Rectal smooth muscle tissue (tissue), 1 donor: ENCODE results near the gene MYLK.
A peak's percentile ranks its signal among the peaks of the same experiment; 100 is the strongest.

Experiments used
- H3K27ac ChIP-seq: one replicate; pipeline ENCODE4 v1.7.0; 2013; ENCODE audit warnings: low read depth, low read length, inconsistent platforms
- H3K27me3 ChIP-seq: one replicate; pipeline ENCODE4 v1.7.0; 2013; ENCODE audit warnings: low read length; ENCODE audit not compliant: control insufficient read depth, insufficient read depth
- H3K36me3 ChIP-seq: one replicate; pipeline ENCODE4 v1.7.0; 2013; ENCODE audit warnings: low read length; ENCODE audit not compliant: control insufficient read depth, insufficient read depth
- H3K4me1 ChIP-seq: one replicate; pipeline ENCODE4 v1.7.0; 2013; ENCODE audit warnings: low read length; ENCODE audit not compliant: control insufficient read depth, insufficient read depth
- H3K4me3 ChIP-seq: one replicate; pipeline ENCODE4 v1.7.0; 2013; ENCODE audit warnings: low read length
- H3K9ac ChIP-seq: one replicate; pipeline ENCODE4 v1.7.0; 2013; ENCODE audit warnings: low read length

MYLK gene

DNA sequence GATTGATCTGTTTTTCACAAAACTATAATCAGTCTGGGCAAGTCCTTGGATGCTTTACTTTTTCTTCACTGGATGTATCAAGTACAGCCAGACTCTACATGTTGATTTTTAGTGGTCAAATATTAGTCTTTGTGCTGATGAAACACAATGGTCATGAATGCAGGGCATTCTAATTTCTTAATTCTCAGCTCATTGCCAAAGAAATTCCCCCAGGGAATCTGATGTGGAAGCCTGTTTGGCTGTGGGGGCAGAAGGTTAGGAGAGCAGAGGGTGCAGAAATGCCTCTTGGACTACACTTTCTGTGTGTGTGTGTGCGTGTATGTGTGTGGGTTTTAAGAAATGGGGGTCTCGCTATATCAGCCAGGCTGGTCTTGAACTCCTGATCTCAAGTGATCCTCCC, 250.6 kb downstream of the MYLK start:
- H3K27ac ChIP-seq: peak overlapping the region; percentile 87
- H3K27me3 ChIP-seq: no peaks in the 10 kb centered on the region
- H3K4me1 ChIP-seq: peaks cover 59% of the 10 kb centered on the region
- peaks cover 11% of the 10 kb centered on the region for H3K36me3 ChIP-seq
- H3K4me3 ChIP-seq: no peak overlapping the region
- H3K9ac ChIP-seq: no peak overlapping the region

DNA sequence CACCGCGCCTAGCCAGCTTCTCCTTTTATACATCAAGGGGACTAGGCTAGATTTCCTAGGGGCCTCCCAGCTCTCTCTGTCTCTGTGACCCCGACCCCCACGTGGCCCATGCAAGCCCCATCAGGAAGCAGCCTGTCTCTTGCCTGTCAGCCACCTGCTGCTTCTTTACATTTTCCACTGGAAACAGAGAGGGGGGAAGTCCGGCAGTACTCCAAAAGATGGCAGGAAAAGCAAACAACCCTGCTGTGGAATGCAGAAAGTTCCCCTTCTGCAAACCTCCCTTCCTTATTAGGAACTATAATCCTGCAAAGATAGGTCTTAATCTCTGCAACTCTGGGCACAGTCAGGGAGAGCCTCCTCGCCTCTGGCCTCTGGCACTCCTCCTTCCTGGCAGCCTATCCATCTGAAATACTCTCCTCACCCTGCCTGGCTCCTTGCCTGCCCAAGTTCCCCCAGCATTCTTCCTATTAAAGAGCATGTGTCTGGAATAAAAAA, 251.9 kb downstream of the MYLK start:
- Histone ChIP-seq H3K27ac (peak overlapping the region; percentile 73), H3K9ac (no peak overlapping the region)

DNA sequence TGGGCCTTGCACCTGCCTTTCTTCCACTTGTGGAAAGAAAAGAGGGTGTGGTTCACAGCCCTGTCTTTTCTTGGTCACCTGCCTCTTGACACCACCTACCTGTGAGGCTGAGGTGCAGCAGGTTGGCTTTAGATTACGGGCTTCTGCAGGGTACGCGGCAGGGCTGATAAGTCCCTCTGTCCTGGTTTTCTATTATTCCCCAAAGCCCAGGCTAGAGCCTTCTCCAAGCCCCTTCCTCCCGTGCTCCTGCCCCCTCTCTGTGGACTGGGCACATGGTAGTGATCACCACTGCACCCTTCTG, 254.4 kb downstream of the MYLK start:
- Histone ChIP-seq H3K4me3 (no peak overlapping the region), H3K27ac (peak overlapping the region; percentile 80), H3K9ac (no peak overlapping the region), H3K4me1 (peaks cover 31% of the 10 kb centered on the region), H3K27me3 (no peaks in the 10 kb centered on the region), H3K36me3 (peaks cover 9% of the 10 kb centered on the region)

More for the DNA sequence above, 251.9 kb downstream of the MYLK start:
- Histone ChIP-seq H3K4me3 (no peak overlapping the region), H3K4me1 (peaks cover 52% of the 10 kb centered on the region), H3K36me3 (peaks cover 11% of the 10 kb centered on the region), H3K27me3 (no peaks in the 10 kb centered on the region)

DNA sequence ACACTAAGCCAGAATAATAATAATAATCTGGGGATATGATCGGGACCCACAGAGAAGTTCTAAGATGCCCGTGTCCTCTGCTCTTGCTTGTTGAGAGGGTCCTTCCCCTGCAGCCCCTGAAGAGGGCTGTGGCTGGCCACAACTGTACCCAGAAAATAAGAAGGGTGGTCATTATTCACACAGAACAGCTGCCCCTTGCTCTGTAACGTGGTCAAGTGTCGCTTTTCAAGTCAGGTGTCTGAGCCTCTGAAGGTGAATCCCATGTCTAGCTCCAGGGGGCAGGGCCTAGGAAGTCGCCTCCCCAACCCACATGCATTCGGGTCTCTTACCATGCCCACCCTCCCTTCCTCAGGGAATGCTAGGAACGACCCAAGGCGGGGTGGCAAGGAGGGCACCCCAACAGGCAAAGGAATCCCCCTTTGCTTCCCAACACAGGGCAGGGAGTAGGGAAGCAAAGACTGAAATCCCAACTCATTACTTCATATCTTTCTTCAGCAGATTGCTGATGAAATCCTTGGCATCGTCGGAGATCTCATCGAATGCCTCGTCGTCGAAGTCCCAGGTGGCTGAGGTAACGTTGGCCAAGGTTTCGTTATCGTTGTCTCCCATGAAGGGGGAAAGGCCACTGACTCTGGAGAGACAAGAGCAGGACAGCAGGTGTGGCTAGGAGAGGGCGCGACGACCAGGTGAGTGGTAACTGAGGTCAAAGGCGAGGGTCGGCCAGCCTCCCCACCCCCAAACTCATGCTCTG, 255.0 kb downstream of the MYLK start:
- Histone ChIP-seq H3K27me3 (no peaks in the 10 kb centered on the region), H3K4me3 (no peak overlapping the region), H3K4me1 (peaks cover 26% of the 10 kb centered on the region), H3K9ac (peak overlapping the region; percentile 25), H3K27ac (peak overlapping the region; percentile 80), H3K36me3 (peaks cover 5% of the 10 kb centered on the region)

DNA sequence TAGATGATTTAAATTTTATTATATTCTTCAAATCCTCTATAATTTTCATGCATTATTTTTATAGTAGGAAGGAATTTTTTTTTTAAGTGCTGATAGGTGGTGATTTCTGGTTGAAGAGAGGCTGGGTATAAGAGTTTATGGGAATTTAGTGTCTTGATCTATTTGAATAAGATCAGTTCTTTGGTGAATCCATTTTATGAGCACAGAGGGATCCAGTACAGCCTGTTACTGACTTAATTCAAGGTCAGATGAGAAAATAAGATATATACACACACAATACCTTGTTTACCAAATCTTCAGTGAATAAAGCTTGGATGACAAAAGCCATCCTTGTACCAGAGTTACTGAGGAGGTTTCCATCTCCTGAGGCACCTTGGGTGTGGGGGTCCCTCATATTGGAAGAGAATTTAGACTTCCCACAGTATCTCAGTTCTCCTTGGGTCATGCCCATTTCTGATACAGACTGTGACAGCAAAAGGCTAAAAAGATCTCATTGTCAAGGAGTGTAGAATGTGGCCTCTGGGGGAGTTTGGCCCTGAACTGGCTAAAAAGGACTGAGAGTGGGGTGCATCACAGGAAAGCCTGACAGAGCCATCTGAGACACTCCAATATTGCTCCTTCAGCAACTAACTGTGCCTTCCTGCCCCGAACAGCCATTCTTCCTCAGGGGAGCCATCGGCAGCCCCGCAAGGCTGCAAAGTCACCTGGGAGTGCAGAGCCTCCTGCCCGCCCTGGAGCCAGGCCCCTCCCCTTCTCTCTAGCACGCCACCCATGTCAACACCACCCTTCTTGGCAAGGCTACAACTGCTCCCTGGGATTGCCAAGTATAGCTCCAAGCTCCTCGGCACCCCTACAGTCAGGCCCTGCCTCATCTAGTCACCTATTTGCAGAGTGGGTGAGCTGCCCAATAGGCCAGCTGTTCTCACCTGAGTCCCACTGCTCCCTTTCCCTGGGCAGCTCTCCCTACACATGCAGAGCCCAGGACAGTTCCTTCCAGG, 256.2 kb downstream of the MYLK start:
- H3K9ac ChIP-seq: no peak overlapping the region
- H3K4me1 ChIP-seq: peaks cover 16% of the 10 kb centered on the region
- no peak overlapping the region for H3K4me3 ChIP-seq
- H3K27ac ChIP-seq: peak overlapping the region; percentile 80
- H3K27me3 ChIP-seq: no peaks in the 10 kb centered on the region
- peaks cover 5% of the 10 kb centered on the region for H3K36me3 ChIP-seq

DNA sequence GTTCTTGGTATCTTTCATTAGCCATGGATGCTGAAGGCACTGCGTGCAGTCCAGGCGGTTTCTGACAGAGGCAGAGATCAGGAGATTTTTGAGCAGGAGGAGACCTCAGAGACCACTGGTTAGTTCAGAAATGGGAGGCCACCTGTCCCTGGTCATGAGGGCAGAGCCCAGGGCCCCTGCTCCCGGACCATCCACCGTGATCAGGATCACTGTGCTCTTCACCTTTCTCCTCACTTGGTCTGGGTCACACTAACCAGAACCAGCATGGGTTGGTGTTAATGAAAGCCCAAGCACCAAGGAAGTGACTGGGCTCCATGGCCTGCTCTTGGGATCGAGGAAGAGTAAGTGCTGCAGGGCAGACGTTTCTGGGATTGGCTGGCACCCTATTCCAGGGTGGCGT, 257.3 kb downstream of the MYLK start:
- Histone ChIP-seq H3K27ac (peak overlapping the region; percentile 55), H3K9ac (no peak overlapping the region), H3K4me3 (no peak overlapping the region), H3K27me3 (no peaks in the 10 kb centered on the region), H3K4me1 (peaks cover 16% of the 10 kb centered on the region), H3K36me3 (peaks cover 6% of the 10 kb centered on the region)

DNA sequence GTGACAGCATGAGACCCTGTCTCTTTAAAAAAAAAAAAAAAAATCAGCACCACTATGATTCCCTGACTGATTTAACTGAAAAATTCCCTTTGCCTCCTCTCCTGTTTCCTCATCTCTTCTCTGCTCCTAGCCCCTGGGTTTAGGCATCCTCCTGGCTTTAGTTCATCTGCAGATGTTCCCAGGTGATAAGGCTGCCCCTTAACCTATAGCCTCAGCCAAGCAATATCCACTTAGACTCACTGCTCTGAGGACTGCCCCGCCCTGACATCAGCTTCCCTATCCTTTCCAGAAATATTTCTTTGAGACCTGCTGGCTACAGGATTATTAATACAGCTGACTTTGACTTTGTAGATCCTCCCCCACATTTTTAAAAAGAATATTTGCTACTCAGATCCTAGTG, 259.8 kb downstream of the MYLK start:
- H3K9ac ChIP-seq: no peak overlapping the region
- peaks cover 6% of the 10 kb centered on the region for H3K36me3 ChIP-seq
- H3K4me3 ChIP-seq: no peak overlapping the region
- peak overlapping the region; percentile 4 for H3K27ac ChIP-seq
- peaks cover 27% of the 10 kb centered on the region for H3K4me1 ChIP-seq
- no peaks in the 10 kb centered on the region for H3K27me3 ChIP-seq

DNA sequence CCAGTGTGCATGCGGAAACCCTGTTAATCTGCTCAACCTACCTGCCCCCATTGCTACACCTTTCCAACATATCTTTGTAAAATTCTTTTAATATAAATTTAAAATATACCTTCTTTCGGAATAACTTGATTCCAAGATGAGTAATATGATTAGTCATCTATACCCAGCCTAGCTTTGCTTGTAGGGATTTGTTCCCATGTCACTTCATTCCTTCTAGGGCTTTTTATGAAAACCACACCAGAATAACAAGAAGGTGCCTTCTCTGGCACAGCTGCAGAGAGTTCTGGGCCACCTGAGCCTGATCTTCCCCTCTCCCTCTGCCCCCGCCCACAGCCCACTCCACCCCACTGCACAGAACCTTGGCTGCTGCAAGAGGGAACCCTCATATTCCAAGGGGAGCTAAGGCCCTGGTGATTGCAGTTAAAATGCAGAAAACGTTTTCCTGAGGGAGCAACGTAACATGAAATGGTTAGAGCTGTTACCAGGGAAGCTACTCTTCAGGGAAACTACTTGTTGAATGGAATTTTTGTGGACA, 260.7 kb downstream of the MYLK start:
- H3K36me3 ChIP-seq: peaks cover 7% of the 10 kb centered on the region
- peak overlapping the region; percentile 64 for H3K27ac ChIP-seq
- H3K4me3 ChIP-seq: no peak overlapping the region
- H3K27me3 ChIP-seq: no peaks in the 10 kb centered on the region
- no peak overlapping the region for H3K9ac ChIP-seq
- peaks cover 18% of the 10 kb centered on the region for H3K4me1 ChIP-seq

DNA sequence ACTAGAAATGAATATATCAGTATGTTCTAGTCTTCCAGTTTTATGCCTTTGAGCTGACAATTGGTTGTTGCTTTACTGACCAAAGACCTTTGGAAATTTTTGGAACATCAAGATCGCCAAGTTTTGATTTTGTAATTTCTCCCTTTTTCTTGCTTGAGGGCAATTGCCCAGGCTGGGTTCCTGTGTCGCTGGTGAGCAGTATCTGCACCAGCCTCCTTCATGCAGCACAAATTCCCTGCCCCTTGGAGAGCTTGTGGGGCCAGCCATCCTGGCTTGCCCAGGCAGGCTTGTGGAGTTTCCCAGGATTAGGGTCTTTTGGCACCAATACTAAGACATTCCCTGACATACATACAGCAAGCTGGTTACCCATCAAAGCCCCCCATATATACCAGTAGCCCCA, 261.4 kb downstream of the MYLK start:
- H3K36me3 ChIP-seq: peaks cover 8% of the 10 kb centered on the region
- H3K27ac ChIP-seq: peak overlapping the region; percentile 64

DNA sequence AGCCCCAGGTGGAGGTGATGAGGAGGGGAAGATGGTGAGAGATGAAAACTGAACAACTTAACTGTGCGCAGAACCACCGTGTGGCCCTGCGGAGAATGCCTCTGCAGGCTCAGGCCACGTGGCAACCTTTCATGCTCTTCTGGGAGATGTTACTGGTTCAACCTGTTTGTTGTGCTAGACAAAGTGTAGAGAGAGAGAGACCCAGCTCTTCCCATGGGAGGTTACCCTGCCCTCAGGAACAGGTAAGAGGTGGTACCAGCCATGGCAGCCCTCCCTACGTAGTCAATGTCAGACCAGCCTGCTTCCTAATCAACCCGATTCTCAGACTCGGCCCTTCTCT, 262.3 kb downstream of the MYLK start:
- H3K9ac ChIP-seq: peak overlapping the region; percentile 13
- H3K4me1 ChIP-seq: peaks cover 17% of the 10 kb centered on the region
- peaks cover 8% of the 10 kb centered on the region for H3K36me3 ChIP-seq
- H3K4me3 ChIP-seq: no peak overlapping the region
- H3K27me3 ChIP-seq: no peaks in the 10 kb centered on the region
- H3K27ac ChIP-seq: peak overlapping the region; percentile 99

More for the DNA sequence above, 261.4 kb downstream of the MYLK start:
- Histone ChIP-seq H3K9ac (no peak overlapping the region), H3K27me3 (no peaks in the 10 kb centered on the region), H3K4me3 (no peak overlapping the region), H3K4me1 (peaks cover 17% of the 10 kb centered on the region)

DNA sequence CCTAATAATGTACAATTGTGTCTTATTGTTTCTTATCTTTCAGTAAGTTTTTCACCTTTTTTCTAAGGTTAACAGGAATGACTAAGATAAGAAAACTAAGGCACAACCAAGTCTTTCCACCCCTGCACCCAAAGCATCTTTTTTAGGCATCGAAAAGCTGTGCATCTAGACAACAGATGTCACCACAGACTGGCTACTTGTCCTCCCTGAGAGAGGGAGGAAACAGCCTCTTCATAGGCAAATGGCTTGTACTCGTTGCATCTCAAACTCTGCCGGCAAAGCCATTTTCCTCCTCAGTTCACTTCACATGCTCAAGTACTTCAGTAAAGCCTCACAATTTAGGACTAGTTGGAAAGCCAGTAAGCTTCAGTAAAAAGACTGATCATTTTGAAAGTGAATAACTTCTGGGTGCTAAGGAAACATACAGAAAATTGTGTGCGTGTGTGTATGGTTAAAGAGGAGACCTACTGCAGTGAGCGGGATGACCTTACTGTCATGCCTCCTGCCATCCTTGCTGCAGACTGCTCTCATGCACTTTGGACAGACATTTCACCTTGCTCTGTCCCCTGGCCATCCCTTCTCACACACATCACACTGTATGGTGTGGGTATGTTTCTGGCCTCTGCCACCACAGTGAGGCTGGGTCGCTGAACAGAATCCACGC, 262.8 kb downstream of the MYLK start:
- no peaks in the 10 kb centered on the region for H3K27me3 ChIP-seq
- H3K36me3 ChIP-seq: peaks cover 8% of the 10 kb centered on the region
- peak overlapping the region; percentile 13 for H3K9ac ChIP-seq
- peaks cover 17% of the 10 kb centered on the region for H3K4me1 ChIP-seq
- H3K4me3 ChIP-seq: no peak overlapping the region
- peak overlapping the region; percentile 99 for H3K27ac ChIP-seq

DNA sequence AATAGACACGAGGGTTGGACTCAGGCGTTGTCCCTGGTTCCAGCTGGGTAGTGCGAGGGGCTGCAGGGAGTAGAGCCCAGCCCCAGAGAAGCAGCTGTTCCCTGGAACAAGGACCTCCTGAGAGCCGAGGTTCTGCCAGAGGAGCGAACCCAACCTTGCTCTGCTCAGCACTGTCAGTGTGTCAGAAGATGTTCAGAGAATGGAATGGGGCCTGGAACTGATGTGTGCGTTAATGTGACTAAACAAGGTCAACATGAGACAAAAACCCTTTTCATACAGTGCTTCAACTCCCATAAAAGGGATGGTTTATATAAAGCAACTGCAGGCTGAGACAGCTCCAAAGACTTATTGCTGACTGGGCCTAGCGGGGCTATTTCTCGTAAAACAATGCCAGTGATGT, 263.8 kb downstream of the MYLK start:
- H3K4me1 ChIP-seq: peaks cover 17% of the 10 kb centered on the region
- peak overlapping the region; percentile 67 for H3K4me3 ChIP-seq
- peak overlapping the region; percentile 99 for H3K27ac ChIP-seq
- H3K36me3 ChIP-seq: peaks cover 8% of the 10 kb centered on the region
- H3K27me3 ChIP-seq: no peaks in the 10 kb centered on the region
- H3K9ac ChIP-seq: peak overlapping the region; percentile 88
